ENCODE results near the gene NOL7. TPM values are rescaled to one million over a fixed set of nuclear protein-coding genes. Genes with fewer than 3 reads are reported as not detected.

Gene NOL7
- total and polyA plus RNA-seq, 7 experiments from 2014 or later = 49.1 to 145 (median 65.0) TPM

DNA sequence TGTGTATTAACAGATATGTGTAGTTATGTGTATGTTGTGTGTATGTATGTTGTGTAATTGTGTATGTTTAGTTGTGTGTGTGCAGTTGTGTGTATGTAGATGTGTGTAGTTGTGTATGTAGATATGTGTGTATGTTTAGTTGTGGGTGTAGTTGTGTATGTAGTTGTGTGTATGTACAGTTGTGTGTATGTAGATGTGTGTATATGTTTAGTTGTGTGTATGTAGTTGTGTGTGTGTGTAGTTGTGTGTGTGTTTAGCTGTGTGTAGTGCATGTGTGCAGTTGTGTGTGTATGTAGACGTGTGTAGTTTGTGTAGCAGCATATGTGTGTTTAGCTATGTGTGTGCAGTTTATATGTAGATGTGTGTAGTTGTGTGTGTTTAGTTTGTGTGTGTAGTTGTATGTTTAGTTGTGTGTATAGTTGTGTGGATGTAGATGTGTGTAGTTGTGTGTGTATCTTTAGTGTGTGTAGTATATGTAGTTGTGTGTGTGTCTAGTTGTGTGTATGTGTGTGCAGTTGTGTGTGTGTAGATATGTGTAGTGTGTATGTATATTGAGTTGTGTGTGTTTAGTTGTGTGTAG, 24.5 kb upstream of the NOL7 start:
- CTCF ChIA-PET = interaction anchor here (0.9 kb wide), 1 partner anchor 16 kb away, joined by 3 read pairs; the partner anchor contains the start of gene SIRT5
- ATAC-seq (no peak), DNase-seq (no peak)
- Histone ChIP-seq H3K4me3 (ENCODE audit: low read length) (no peak overlapping the region), H3K27me3 (ENCODE audit: control insufficient read depth in 2 of 2, insufficient read depth in 2 of 2, low read length in 2 of 2) (no peaks in the 10 kb centered on the region), H3K36me3 (ENCODE audit: control insufficient read depth in 2 of 3, insufficient read depth in 3 of 3, low read length in 3 of 3) (peaks cover 6 to 64% (median 7%) of the 10 kb centered on the region in 3 experiments), H3K4me1 (ENCODE audit: control insufficient read depth in 2 of 2, insufficient read depth in 2 of 2, low read length in 2 of 2) (no peaks in the 10 kb centered on the region), H3K9me3 (ENCODE audit: control insufficient read depth in 2 of 3, low read length in 3 of 3) (no peaks in the 10 kb centered on the region), H3K27ac (ENCODE audit: low read depth, low read length) (no peak overlapping the region)
- H3K27ac Mint-ChIP-seq = no peak overlapping the region
- no peaks in the 10 kb centered on the region for H3K27me3 Mint-ChIP-seq
- intact Hi-C loops (cut with micrococcal nuclease) = no loop called here
- peaks cover 0 to 4% (median 0%) of the 10 kb centered on the region in 7 donors for H3K4me1 Mint-ChIP-seq
- no peaks in the 10 kb centered on the region for H3K9me3 Mint-ChIP-seq
- H3K4me3 Mint-ChIP-seq = no peak overlapping the region
- POLR2A ChIA-PET = interaction anchor here (0.6 kb wide), 1 partner anchor 159 kb away, joined by 3 read pairs; no protein-coding TSS in a partner anchor
- peaks cover 4 to 38% (median 6%) of the 10 kb centered on the region in 5 donors for H3K36me3 Mint-ChIP-seq

GRCh38 chr6:13591205-13591921, 23.8 kb upstream of the NOL7 start:
- ChIA-PET CTCF (interaction anchor here (0.6 to 0.9 kb wide), 2 partner anchors 17 to 64 kb away, joined by 3 to 4 read pairs; partner anchors contain the start of gene SIRT5), POLR2A (no interaction called here)
- H3K27me3 Mint-ChIP-seq = no peaks in the 10 kb centered on the region
- H3K36me3 ChIP-seq (ENCODE audit: control insufficient read depth in 2 of 3, insufficient read depth in 3 of 3, low read length in 3 of 3) = peaks cover 7 to 68% (median 8%) of the 10 kb centered on the region in 3 experiments
- no peak overlapping the region for H3K4me3 ChIP-seq (ENCODE audit: low read length)
- DNase-seq = no peak
- H3K4me1 Mint-ChIP-seq = peaks cover 0 to 4% (median 0%) of the 10 kb centered on the region in 7 donors
- H3K27ac Mint-ChIP-seq = no peak overlapping the region
- H3K9me3 Mint-ChIP-seq = no peaks in the 10 kb centered on the region
- no peaks in the 10 kb centered on the region for H3K9me3 ChIP-seq (ENCODE audit: control insufficient read depth in 2 of 3, low read length in 3 of 3)
- no peak overlapping the region for H3K4me3 Mint-ChIP-seq
- H3K27me3 ChIP-seq (ENCODE audit: control insufficient read depth in 2 of 2, insufficient read depth in 2 of 2, low read length in 2 of 2) = no peaks in the 10 kb centered on the region
- intact Hi-C loops (cut with micrococcal nuclease) = no loop called here
- no peak for ATAC-seq
- no peak overlapping the region for H3K27ac ChIP-seq (ENCODE audit: low read depth, low read length)
- H3K36me3 Mint-ChIP-seq = peaks cover 4 to 40% (median 6%) of the 10 kb centered on the region in 5 donors
- no peaks in the 10 kb centered on the region for H3K4me1 ChIP-seq (ENCODE audit: control insufficient read depth in 2 of 2, insufficient read depth in 2 of 2, low read length in 2 of 2)

GRCh38 chr6:13593103-13593502, 22.0 kb upstream of the NOL7 start:
- no peak overlapping the region for H3K4me3 ChIP-seq (ENCODE audit: low read length)
- Mint-ChIP-seq H3K36me3 (peaks cover 3 to 41% (median 13%) of the 10 kb centered on the region in 5 donors), H3K4me1 (peaks cover 0 to 4% (median 0%) of the 10 kb centered on the region in 7 donors), H3K9me3 (no peaks in the 10 kb centered on the region), H3K4me3 (no peak overlapping the region), H3K27me3 (no peaks in the 10 kb centered on the region), H3K27ac (no peak overlapping the region)
- ChIA-PET POLR2A (interaction anchor here (1.8 kb wide), 1 partner anchor 18 kb away, joined by 6 read pairs; the partner anchor contains the start of gene SIRT5), CTCF (no interaction called here)
- ATAC-seq (no peak), DNase-seq (no peak)
- no peaks in the 10 kb centered on the region for H3K27me3 ChIP-seq (ENCODE audit: control insufficient read depth in 2 of 2, insufficient read depth in 2 of 2, low read length in 2 of 2)
- H3K36me3 ChIP-seq (ENCODE audit: control insufficient read depth in 2 of 3, insufficient read depth in 3 of 3, low read length in 3 of 3) = peaks cover 5 to 66% (median 10%) of the 10 kb centered on the region in 3 experiments
- H3K4me1 ChIP-seq (ENCODE audit: control insufficient read depth in 2 of 2, insufficient read depth in 2 of 2, low read length in 2 of 2) = no peaks in the 10 kb centered on the region
- H3K27ac ChIP-seq (ENCODE audit: low read depth, low read length) = no peak overlapping the region
- no peaks in the 10 kb centered on the region for H3K9me3 ChIP-seq (ENCODE audit: control insufficient read depth in 2 of 3, low read length in 3 of 3)
- intact Hi-C loops (cut with micrococcal nuclease) = no loop called here

DNA sequence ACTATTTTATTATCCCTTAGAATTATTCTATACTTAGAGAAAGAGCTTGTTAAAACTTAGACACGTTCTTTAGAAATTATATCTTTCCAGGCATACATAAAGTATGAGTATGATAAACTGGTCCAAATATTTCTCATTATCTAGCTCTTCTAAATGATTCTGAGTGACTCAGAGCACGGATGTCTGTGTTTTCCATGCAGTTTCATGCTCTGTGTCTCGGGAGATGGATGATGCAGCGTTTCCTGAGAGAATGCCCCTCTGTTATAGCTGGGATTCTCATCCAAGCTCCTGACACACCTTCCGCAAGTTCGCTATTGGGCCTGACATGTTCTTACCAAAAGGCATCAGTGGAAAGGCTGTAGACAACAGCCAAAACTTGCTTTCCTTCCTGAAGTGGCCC, 21.4 kb upstream of the NOL7 start:
- H3K4me1 ChIP-seq (ENCODE audit: control insufficient read depth in 2 of 2, insufficient read depth in 2 of 2, low read length in 2 of 2) = no peaks in the 10 kb centered on the region
- CTCF ChIA-PET = no interaction called here
- no peak overlapping the region for H3K4me3 ChIP-seq (ENCODE audit: low read length)
- ATAC-seq (no peak), DNase-seq (no peak)
- POLR2A ChIA-PET = interaction anchor here (1.8 to 2.5 kb wide), 2 partner anchors 19 to 22 kb away, joined by 6 to 7 read pairs; partner anchors contain the start of genes NOL7 and SIRT5
- H3K9me3 Mint-ChIP-seq = no peaks in the 10 kb centered on the region
- no peaks in the 10 kb centered on the region for H3K27me3 ChIP-seq (ENCODE audit: control insufficient read depth in 2 of 2, insufficient read depth in 2 of 2, low read length in 2 of 2)
- peaks cover 4 to 69% (median 6%) of the 10 kb centered on the region in 3 experiments for H3K36me3 ChIP-seq (ENCODE audit: control insufficient read depth in 2 of 3, insufficient read depth in 3 of 3, low read length in 3 of 3)
- H3K36me3 Mint-ChIP-seq = peaks cover 7 to 40% (median 16%) of the 10 kb centered on the region in 5 donors
- H3K27me3 Mint-ChIP-seq = no peaks in the 10 kb centered on the region
- no peak overlapping the region for H3K4me3 Mint-ChIP-seq
- peaks cover 0 to 4% (median 0%) of the 10 kb centered on the region in 7 donors for H3K4me1 Mint-ChIP-seq
- no peak overlapping the region for H3K27ac ChIP-seq (ENCODE audit: low read depth, low read length)
- intact Hi-C loops (cut with micrococcal nuclease) = no loop called here
- no peaks in the 10 kb centered on the region for H3K9me3 ChIP-seq (ENCODE audit: control insufficient read depth in 2 of 3, low read length in 3 of 3)
- H3K27ac Mint-ChIP-seq = no peak overlapping the region

DNA sequence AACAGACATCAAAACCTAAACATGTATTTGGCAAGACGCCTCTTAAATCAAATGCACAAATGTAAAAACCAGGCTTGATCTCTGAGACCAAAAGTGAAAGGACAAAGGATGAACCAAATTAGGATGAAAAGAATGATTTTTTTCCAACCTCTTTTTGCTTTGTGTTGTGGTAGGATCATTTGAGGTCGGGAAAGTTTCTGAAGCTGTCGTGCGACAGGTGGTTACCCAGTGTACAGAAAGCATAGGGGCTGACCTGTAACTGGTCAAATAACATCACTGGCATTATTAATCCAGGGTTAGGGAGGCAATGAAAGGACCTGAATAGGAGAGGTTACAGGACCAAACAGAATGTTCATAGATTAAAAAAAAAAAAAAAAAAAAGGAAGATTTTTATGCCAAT, 18.1 kb upstream of the NOL7 start:
- ATAC-seq = no peak
- Histone ChIP-seq H3K4me3 (ENCODE audit: low read length) (no peak overlapping the region), H3K9me3 (ENCODE audit: control insufficient read depth in 2 of 3, low read length in 3 of 3) (no peaks in the 10 kb centered on the region), H3K36me3 (ENCODE audit: control insufficient read depth in 2 of 3, insufficient read depth in 3 of 3, low read length in 3 of 3) (peaks cover 4 to 67% (median 6%) of the 10 kb centered on the region in 3 experiments), H3K27ac (ENCODE audit: low read depth, low read length) (no peak overlapping the region), H3K4me1 (ENCODE audit: control insufficient read depth in 2 of 2, insufficient read depth in 2 of 2, low read length in 2 of 2) (no peaks in the 10 kb centered on the region), H3K27me3 (ENCODE audit: control insufficient read depth in 2 of 2, insufficient read depth in 2 of 2, low read length in 2 of 2) (no peaks in the 10 kb centered on the region)
- peak overlapping the region in 3 of 9 donors; percentile 64 to 75 (median 72) for H3K27ac Mint-ChIP-seq
- ChIA-PET POLR2A (no interaction called here), CTCF (no interaction called here)
- peaks cover 7 to 53% (median 24%) of the 10 kb centered on the region in 5 donors for H3K36me3 Mint-ChIP-seq
- H3K4me1 Mint-ChIP-seq = peaks cover 0 to 2% (median 0%) of the 10 kb centered on the region in 7 donors
- no peaks in the 10 kb centered on the region for H3K27me3 Mint-ChIP-seq
- intact Hi-C loops (cut with micrococcal nuclease) = no loop called here
- no peak overlapping the region for H3K4me3 Mint-ChIP-seq
- no peak for DNase-seq
- no peaks in the 10 kb centered on the region for H3K9me3 Mint-ChIP-seq

DNA sequence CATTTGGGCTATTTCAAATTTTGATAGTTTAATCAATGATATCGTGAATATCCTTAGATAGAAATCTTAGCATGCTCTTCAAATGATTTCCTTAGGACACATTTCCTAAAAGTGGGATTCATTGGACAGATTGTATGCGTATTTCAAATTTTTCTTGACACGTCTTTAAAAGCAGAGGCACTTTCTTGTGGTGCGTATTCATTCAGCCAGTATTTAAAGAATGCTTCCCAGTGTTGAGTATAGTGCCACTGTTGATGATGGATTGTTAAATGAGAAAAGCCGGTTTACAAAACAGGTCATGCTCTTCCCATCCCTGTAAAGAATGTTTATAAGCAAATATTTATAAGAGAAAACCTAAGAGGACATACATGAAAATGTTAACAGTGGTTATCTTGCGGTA, 15.1 kb upstream of the NOL7 start:
- Mint-ChIP-seq H3K9me3 (no peaks in the 10 kb centered on the region), H3K27me3 (no peaks in the 10 kb centered on the region), H3K4me3 (no peak overlapping the region), H3K36me3 (peaks cover 7 to 49% (median 26%) of the 10 kb centered on the region in 5 donors), H3K4me1 (peaks cover 0 to 3% (median 0%) of the 10 kb centered on the region in 7 donors), H3K27ac (no peak overlapping the region)
- peaks cover 4 to 54% (median 6%) of the 10 kb centered on the region in 3 experiments for H3K36me3 ChIP-seq (ENCODE audit: control insufficient read depth in 2 of 3, insufficient read depth in 3 of 3, low read length in 3 of 3)
- H3K27me3 ChIP-seq (ENCODE audit: control insufficient read depth in 2 of 2, insufficient read depth in 2 of 2, low read length in 2 of 2) = no peaks in the 10 kb centered on the region
- intact Hi-C loops (cut with micrococcal nuclease) = no loop called here
- ATAC-seq (no peak), DNase-seq (no peak)
- CTCF ChIA-PET = no interaction called here
- POLR2A ChIA-PET = interaction anchor here (1.5 kb wide), 1 partner anchor 15 kb away, joined by 5 read pairs; the partner anchor contains the start of gene NOL7
- H3K27ac ChIP-seq (ENCODE audit: low read depth, low read length) = no peak overlapping the region
- H3K9me3 ChIP-seq (ENCODE audit: control insufficient read depth in 2 of 3, low read length in 3 of 3) = no peaks in the 10 kb centered on the region
- H3K4me1 ChIP-seq (ENCODE audit: control insufficient read depth in 2 of 2, insufficient read depth in 2 of 2, low read length in 2 of 2) = no peaks in the 10 kb centered on the region
- H3K4me3 ChIP-seq (ENCODE audit: low read length) = no peak overlapping the region
